Fibroblast of gingiva (primary cell): Measurements from ENCODE around the gene MT1E.
A peak's percentile ranks its signal among the peaks of the same experiment; 100 is the strongest.
"Not testable (repeated sequence)": the region's sequence is repeated elsewhere in the genome, so short reads cannot be mapped to it uniquely, and the experiment has no call there.

Source experiments
- DNase-seq: peaks from one replicate; pipeline ENCODE4 v3.0.0-alpha.2; 2011; ENCODE audit warnings: low read depth

The MT1E gene

DNA sequence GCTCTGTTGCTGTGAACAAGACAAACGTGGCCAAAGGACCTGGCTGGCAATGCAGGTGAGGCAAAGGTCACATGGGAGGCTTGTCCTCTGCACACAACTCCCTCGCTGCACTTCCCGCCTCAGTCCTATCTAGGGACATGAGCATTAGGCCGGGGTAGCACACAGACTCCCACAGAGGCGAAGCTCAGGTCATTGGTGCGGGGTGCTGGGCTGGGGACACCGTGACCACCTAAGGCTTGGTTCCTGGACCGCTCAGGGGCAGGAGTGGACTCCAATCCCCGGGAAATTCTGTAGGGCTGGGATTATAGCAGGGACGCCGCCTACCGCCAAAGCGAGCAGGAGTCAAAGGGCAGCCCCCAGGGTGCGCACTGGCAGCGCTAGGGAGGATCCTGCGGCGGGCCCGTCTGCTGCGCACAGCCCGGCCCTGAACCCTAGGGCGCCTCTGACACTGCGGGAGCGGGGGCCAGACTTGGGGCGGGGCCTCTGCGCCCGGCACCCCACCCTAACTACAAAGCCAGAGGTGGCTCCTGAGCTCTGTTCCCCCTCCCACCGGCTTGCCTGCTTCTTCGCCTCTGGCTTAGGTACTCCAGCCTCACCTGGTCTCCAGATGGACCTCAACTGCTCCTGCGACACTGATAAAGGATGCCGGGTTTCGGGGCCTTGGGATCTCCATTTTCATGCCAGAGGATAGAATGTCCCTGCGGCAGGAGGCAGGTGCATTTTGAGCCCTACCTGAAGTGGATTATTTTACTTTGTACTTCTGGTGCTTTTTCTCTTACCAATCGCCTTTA is 22.3 kb downstream of the MT1E start:
- DNase-seq, result no peak

DNA sequence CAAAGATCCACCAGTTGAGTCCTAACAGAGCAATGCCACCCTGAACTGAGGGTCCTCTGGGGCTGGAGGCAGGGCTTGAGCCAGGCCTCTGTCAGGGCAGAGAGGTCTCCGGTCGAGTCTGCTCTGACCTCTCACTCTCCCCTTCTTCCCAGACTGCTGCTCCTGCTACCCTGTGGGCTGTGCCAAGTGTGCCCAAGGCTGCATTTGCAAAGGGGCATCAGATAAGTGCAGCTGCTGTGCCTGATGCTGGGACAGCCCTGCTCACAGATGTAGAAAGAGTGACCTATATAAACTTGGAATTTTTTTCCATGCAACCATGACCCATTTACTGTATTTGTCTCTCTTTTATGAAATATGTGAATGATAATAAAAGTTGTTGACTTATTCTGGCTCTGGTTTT is 23.7 kb downstream of the MT1E start:
- DNase-seq, result no peak

DNA sequence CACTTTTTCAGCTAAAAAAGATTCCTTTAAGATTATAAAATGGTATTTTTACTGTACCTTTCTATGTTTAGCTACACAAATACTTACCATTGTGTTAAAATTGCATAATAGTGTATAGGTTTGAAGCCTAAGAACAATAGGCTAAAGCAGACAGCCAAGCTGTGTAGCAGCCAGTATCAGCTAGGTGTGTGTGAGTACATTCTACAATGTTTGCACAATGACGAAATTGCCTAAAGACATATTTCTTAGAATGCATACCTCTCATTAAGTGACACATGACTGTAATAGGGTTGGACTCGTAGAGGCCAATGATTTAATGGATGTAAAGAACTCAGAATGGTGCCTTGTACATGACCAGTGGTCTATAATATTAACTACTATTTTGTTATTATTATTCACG is 24.2 kb downstream of the MT1E start:
- no peak for DNase-seq

DNA sequence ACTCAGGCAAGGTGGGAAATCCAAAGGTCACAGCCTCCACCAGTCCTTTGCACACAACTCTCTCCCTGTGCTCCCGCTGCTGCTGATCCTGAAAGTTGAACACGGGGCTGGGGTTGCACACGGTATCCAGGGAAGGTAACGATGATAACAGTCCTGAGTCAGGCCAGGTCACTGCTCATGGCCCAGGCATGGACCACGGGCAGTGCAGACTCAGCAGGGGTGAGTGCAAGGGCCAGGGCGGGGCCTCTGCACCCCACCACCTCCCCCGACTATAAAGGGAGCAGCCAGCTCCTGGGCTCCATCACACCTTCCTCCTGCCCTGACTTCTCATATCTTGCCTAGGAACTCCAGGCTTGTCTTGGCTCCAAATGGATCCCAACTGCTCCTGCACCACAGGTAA is 26.0 kb downstream of the MT1E start, which contains the start of gene MT1B:
Gene MT1B (plus strand): TSS at position 301 of the 400 bp plus-strand sequence. CDS start 68 bp downstream, at position 369.
- no peak for DNase-seq

DNA sequence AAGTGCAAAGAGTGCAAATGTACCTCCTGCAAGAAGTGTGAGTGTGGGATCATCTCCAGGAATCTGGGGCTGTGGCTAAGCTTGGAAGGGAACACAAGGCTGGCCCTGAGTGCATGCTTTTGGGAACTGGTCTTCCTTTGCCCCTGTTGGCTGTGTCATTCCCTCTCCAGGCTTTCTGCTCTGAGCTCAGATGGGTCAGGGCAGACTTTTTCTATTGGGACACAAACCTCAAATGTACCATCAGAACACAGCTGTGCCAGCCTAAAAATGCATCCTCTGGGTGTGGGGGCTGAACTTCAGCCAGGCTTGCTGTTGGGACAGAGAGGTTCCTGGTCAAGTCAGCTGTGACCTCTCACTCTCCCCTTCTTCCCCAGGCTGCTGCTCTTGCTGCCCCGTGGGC is 27.0 kb downstream of the MT1E start:
- DNase-seq, result no peak

DNA sequence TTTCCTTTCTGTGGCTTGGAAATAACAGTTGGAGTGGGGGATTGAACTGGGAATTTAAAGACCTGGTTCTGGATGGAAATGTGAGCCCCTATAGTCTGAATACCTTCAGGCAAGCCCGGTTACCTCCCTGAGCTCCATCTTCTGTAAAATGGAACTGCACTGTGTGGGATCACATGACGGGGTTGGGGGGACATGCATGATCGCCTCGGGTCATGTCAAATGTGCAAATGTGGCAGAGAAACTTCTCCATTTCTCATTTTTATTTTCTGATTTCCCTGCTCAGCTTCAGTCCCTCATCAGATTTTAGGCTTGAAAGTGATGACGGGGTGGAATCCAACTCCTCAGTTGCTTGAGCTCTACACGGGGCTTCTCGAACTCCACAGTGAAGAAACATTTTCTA is 27.6 kb downstream of the MT1E start:
- no peak for DNase-seq

DNA sequence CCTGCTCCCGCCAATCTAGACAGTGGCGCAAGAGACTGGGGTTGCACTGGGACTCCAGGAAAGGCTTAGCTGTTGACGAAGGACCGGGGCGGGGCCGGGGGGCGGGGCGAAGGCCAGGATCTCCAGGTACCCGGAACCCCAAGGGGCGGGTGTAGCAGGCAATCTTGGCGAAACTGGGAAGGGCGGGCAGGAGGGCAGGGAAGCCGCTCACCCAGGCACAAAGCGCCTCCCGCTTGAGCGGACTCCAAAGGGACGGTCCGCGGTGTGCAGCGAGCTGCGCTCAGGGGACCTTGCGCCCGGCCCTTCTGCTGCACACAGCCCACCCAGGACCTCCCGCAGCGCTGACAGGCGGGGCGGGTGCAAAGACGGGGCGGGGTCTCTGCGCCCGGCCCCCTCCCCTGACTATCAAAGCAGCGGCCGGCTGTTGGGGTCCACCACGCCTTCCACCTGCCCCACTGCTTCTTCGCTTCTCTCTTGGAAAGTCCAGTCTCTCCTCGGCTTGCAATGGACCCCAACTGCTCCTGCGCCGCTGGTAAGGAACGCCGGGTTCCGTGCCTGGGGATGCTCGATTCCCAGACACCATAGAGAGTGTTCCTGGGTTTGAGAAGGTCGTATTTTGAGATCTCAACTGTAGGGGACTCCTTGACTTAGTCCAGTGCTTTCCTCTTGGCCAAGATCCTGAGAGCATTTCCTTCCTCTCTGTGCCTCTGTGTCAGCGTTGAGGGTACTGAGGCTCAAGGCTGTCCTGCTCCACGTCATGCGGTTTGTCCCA is 32.2 kb downstream of the MT1E start, which contains the start of gene MT1F:
Gene MT1F (plus strand): TSS at position 405 of the 772 bp plus-strand sequence. CDS start 100 bp downstream, at position 505.
- DNase-seq, result no peak

DNA sequence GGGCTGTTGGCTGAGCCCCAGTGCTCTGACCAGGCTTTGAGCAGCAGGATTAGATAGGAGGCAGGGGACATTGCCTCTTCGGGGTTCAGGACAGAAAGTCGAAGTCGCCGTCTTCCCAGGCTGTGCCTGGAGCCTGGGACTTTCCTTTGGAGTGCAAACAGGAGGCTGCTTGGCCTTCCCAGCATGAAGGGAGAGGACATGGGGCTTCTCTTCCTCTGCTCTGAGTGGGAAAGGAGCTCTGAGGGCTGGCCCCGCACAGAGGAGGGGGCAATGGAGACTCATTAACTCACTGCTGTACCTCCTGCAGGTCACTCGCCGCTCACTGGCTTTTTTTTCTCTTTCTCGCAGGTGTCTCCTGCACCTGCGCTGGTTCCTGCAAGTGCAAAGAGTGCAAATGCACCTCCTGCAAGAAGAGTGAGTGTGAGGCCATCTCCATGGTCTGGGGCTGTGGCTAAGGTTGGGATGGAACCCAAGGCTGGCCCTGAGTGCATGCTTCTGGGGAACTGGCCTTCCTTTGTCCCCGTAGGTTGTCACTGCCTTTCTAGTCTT is 32.8 kb downstream of the MT1E start:
- no peak for DNase-seq

DNA sequence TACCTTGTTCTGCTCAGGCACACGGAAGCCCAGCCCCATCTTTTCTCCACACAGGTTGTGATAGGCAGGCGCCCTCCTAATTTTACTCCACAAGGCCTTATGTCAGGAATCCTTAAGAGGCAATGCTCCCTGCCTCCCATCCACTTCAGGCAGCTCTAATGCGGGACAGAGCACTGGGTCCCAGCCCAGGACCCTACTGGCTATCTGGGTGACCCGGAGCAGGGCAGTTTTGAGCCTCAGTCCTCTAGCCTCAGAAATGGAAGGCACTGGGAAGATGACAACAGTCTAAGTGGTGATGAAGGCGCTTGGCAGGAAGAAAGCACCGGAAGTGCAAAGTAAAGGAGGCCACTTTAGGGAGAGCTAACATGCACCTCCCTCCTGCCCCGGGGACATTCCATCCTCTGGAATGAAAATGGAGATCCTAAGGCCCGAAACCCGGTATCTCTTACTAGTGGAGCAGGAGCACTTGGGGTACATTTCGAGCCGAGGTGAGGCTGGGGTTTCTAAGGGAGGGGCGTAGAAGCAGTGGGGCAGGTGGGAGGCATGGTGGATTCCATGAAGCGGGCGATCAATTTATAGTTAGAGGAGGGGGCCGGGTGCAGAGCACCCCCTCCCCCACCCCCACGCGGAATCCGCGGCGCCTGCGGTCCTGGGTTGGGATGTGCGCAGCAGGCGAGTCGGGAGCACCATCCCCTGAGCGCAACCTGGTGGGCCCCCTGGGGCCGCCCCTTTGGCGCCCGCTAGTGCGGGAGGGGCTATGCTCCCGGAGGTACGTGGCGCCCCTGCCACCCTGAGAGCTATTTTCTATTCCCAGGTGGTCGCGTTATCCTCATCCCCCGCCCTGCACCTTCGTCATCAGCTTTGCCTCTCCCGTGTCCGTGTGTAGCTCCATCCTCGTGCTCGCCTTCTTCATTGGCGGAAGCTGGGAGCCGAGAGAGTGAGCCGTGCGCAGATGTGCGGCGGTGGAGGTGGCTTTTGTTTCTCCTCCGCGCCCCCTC is 37.1 kb downstream of the MT1E start:
- DNase-seq, result no peak

DNA sequence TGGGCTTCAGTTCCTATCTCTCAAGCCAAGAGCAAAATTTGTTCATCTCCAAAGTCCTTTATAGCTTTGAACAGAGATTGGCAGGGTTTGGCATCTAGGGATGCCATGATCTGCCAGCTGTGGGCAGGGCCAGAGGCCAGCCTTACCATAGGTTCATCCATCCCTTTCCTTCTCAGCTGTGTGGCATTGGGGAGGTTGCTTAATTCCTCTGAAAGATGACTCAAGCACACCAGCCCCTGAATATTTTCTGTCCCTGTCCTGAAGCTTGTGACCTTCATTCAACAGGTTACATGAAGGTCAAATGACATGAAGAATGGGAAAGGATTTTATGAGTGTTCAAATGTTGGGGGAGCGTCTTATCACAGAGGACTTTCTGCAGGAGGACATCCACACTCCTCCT is 38.9 kb downstream of the MT1E start:
- no peak for DNase-seq

DNA sequence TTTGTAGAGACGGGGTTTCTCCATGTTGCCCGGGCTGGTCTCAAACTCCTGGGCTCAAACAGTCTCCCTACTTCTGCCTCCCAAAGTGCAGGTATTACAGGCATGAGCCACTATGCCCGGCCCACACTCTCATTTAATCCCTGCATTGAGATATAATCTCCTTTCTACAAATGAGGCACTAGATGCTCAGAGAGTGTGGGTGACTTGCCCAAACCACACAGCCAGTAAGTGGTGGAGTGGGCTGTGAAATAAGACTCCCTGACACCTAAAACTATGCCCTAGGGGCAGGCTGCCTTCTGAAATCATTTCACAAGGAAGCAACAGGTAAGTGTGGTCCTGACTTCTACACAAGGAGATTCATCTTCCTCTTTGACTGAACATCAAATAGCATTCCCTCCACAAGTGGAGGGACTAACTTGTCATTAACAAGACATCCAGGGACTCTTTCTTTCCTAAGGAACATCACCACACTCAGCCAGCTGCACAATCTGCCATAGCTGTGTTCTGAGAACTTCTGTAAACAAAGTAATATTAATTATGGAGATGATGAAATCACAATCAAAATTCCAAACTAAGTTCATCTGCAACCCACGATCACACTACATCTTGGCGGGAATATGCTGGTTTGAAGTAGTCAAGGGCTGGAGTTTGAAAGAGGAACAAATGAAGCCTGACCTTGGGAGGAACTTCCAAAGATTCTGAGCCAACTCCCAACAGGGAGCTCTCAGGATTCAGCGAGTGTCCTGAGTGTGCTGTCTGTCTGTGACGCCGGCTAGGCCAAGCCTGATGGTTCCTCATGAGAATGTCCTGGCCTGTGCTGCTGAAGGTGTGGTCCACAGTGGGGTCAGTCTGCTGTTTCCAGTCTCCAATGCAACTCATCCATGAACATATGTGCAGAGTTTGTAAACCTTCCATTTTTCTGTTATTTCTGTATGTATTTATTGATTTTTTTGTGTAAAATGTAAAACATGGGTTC is 40.0 kb downstream of the MT1E start:
- DNase-seq, result not testable (repeated sequence)

DNA sequence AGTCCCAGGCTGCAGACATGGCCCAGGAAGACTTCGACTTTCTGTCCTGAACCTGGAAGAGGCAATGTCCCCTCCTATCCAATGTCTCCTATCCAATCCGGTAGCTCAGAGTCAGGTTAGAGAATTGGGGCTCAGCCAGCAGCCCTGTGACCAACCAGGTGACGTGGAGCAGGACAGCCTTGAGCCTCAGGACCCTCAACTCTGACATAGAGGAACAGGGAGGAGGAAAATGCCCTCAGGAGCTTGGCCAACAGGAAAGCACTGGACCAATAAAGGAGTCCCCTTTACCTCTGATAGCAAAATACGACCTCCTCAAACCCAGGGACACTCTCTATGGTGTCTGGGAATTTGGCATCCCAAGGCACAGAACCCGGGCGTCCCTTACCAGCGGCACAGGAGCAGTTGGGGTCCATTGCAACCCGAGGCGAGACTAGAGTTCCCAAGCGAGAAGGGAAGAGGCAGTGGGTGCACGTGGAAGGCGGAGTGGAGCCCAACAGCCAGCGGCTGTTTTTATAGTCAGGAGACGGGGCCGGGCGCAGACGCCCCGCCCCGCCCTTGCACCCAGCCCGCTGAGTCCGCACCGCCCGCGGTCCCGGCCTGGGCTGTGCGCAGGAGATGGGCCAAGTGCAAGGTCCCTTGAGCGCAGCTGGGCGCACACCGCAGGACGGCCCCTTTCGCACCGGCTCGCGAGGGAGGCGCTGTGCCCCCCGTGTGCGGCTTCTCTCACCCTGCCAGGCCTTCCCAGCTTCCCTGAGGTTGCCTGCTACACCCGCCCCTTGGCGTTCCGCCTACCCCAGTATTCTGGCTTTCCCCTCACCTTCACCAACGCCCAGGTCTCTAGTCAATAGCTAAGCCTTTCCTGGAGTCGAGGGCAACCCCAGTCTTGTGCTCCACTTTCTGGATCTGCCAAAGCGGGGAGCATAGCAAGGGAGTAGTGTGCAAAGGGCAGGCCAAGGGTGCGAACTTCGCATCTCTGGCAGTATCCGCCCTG is 42.3 kb downstream of the MT1E start, which contains the start of gene MT1G:
Gene MT1G (minus strand): TSS at position 485 of the 991 bp plus-strand sequence. CDS start 72 bp downstream, at position 413.
- no peak for DNase-seq

DNA sequence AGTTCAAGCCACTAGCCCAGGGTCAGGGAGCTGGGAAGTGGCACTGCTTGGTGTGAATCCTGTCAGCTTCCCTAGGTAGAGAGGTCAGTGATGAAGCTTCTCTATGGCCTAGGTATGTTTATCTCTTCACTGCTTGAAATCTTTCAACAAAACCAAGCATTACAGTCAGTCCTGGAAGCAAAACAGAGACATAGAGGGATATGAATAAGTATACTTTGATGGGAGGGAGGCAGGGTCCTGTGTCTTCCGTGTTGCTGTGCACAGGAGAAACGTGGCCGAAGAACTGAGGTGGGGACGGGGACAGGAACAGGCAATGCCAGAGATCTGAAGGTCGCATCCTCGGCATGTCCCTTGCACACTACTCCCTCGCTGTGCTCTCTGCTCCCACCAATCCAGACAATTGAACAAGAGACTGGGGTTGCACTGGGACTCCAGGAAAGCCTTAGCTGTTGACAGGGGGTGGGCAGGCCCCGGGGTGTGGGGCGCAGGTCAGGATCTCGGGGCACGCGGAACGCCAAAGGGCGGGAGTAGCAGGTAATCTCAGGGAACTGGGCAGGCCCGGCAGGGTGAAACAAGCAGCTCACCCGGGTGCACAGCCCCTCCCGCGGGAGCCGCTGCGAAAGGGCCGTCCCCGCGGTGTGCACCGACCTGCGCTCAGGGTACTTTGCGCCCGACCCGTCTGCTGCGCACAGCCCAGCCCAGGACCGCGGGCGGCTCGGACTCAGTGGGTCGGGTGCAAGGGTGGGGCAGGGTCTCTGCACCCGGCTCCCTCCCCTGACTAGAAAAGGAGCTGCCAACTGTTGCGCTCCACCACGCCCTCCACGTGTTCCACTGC is 43.6 kb downstream of the MT1E start, which contains the start of gene MT1H:
Gene MT1H (plus strand): TSS at position 810 of the 835 bp plus-strand sequence. CDS start 71 bp downstream, outside the sequence.
- no peak for DNase-seq

DNA sequence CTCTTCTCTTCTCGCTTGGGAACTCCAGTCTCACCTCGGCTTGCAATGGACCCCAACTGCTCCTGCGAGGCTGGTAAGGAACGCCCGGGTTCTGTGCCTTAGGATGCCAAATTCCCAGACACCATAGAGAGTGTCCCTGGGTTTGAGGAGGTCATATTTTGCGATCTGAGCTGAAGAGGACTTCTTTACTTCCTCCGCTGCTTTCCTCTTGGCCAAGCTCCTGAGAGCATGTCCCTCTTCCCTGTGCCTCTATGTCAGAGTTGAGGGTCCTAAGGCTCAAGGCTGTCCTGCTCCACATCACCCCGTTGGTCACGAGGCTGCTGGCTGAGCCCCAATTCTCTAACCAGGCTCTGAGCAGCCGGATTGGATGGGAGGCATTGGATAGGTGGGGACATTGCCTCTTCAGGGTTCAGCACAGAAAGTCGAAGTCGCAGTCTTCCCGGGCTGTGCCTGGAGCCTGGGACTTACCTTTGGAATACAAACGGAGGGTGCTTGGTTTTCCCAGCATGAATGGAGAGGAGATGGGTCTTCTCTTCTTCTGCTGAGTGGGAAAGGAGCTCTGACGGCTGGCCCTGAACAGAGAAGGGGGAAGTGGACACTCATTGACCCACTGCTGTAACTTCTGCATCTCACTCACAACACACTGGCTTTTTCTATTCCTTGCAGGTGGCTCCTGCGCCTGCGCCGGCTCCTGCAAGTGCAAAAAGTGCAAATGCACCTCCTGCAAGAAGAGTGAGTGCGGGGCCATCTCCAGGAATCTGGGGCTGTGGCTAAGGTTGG is 44.4 kb downstream of the MT1E start:
- no peak for DNase-seq

DNA sequence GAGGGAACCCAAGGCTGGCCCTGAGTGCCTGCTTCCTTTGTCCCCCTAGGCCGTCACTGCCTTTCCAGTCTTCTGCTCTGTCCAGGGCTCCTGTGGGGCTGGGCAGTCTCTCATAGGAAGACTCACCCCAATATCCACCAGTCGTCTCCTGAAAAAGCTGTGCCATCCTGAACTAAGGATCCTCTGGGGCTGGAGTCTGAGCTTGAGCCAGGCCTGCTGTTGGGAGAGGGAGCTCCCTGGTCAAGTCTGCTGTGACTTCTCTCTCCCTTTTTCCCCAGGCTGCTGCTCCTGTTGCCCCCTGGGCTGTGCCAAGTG is 45.0 kb downstream of the MT1E start:
- DNase-seq, result no peak

DNA sequence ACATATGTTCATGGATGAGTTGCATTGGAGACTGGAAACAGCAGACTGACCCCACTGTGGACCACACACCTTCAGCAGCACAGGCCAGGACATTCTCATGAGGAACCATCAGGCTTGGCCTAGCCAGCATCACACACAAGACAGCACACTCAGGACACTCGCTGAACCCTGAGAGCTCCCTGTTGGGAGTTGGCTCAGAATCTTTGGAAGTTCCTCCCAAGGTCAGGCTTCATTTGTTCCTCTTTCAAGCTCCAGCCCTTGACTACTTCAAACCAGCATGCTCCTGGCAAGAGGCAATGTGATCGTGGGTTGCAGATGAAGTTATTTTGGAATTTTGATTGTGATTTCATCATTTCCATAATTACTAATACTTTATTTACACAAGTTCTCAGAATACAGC is 46.1 kb downstream of the MT1E start:
- DNase-seq, result peak; percentile 49

DNA sequence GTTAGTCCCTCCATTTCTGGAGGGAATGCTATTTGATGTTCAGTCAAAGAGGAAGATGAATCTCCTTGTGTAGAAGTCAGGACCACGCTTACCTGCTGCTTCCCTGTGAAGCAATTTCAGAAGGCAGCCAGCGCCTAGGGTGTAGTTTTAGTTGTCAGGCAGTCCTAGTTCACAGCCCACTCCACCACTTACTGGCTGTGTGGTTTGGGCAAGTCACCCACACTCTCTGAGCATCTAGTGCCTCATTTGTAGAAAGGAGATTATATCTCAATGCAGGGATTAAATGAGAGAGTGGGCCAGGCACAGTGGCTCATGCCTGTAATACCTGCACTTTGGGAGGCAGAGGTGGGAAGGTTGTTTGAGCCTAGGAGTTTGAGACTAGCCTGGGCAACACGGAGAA is 46.6 kb downstream of the MT1E start:
- not testable (repeated sequence) for DNase-seq
